Measurements from ENCODE around the gene CASP9. TPM values are rescaled to one million over a fixed set of nuclear protein-coding genes. Genes with fewer than 3 reads are reported as not detected.

CASP9 gene
- total and polyA plus RNA-seq, 2 experiments from 2014 or later: 7.7 to 25.0 TPM

- H2AFZ ChIP-seq: no peak overlapping the region
- TF ChIP-seq, protein P1, sequence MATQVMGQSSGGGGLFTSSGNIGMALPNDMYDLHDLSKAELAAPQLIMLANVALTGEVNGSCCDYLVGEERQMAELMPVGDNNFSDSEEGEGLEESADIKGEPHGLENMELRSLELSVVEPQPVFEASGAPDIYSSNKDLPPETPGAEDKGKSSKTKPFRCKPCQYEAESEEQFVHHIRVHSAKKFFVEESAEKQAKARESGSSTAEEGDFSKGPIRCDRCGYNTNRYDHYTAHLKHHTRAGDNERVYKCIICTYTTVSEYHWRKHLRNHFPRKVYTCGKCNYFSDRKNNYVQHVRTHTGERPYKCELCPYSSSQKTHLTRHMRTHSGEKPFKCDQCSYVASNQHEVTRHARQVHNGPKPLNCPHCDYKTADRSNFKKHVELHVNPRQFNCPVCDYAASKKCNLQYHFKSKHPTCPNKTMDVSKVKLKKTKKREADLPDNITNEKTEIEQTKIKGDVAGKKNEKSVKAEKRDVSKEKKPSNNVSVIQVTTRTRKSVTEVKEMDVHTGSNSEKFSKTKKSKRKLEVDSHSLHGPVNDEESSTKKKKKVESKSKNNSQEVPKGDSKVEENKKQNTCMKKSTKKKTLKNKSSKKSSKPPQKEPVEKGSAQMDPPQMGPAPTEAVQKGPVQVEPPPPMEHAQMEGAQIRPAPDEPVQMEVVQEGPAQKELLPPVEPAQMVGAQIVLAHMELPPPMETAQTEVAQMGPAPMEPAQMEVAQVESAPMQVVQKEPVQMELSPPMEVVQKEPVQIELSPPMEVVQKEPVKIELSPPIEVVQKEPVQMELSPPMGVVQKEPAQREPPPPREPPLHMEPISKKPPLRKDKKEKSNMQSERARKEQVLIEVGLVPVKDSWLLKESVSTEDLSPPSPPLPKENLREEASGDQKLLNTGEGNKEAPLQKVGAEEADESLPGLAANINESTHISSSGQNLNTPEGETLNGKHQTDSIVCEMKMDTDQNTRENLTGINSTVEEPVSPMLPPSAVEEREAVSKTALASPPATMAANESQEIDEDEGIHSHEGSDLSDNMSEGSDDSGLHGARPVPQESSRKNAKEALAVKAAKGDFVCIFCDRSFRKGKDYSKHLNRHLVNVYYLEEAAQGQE (IDR thresholded peaks at IDR 0.05; ENCODE audit: unreplicated experiment): no peak
- TF ChIP-seq, protein P2, sequence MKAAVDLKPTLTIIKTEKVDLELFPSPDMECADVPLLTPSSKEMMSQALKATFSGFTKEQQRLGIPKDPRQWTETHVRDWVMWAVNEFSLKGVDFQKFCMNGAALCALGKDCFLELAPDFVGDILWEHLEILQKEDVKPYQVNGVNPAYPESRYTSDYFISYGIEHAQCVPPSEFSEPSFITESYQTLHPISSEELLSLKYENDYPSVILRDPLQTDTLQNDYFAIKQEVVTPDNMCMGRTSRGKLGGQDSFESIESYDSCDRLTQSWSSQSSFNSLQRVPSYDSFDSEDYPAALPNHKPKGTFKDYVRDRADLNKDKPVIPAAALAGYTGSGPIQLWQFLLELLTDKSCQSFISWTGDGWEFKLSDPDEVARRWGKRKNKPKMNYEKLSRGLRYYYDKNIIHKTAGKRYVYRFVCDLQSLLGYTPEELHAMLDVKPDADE (IDR thresholded peaks at IDR 0.05): no peak
- TF ChIP-seq ZNF331 (CRISPR knock-in tag; IDR thresholded peaks at IDR 0.05; ENCODE audit: low read depth): no peak
- TF ChIP-seq ZNF114 (CRISPR knock-in tag; IDR thresholded peaks at IDR 0.05): no peak
- TF ChIP-seq, protein P3, sequence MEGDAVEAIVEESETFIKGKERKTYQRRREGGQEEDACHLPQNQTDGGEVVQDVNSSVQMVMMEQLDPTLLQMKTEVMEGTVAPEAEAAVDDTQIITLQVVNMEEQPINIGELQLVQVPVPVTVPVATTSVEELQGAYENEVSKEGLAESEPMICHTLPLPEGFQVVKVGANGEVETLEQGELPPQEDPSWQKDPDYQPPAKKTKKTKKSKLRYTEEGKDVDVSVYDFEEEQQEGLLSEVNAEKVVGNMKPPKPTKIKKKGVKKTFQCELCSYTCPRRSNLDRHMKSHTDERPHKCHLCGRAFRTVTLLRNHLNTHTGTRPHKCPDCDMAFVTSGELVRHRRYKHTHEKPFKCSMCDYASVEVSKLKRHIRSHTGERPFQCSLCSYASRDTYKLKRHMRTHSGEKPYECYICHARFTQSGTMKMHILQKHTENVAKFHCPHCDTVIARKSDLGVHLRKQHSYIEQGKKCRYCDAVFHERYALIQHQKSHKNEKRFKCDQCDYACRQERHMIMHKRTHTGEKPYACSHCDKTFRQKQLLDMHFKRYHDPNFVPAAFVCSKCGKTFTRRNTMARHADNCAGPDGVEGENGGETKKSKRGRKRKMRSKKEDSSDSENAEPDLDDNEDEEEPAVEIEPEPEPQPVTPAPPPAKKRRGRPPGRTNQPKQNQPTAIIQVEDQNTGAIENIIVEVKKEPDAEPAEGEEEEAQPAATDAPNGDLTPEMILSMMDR (conservative IDR thresholded peaks at IDR 0.05; ENCODE audit: low read depth in 2 of 2): no peak
- TF ChIP-seq POLR2AphosphoS5 (IDR thresholded peaks at IDR 0.05; ENCODE audit: low read depth): no peak
- no peak for TF ChIP-seq CREB1 (CRISPR knock-in tag; IDR thresholded peaks at IDR 0.05; ENCODE audit: low read depth)
- no peak for TF ChIP-seq EZH2phosphoT487 (IDR thresholded peaks at IDR 0.05; ENCODE audit: unreplicated experiment)
- no peak for TF ChIP-seq EZH2 (IDR thresholded peaks at IDR 0.05; ENCODE audit: low read depth, unreplicated experiment)
- TF ChIP-seq STAT1 (IDR thresholded peaks at IDR 0.05; ENCODE audit: unreplicated experiment): no peak
- no peak for TF ChIP-seq NANOG (IDR thresholded peaks at IDR 0.05; ENCODE audit: borderline replicate concordance)
- TF ChIP-seq ZNF462 (CRISPR knock-in tag; IDR thresholded peaks at IDR 0.05): no peak
- no peak for TF ChIP-seq JUNB (IDR thresholded peaks at IDR 0.05; ENCODE audit: unreplicated experiment)
- Mint-ChIP-seq H3K4me3 (no peak overlapping the region), H3K27me3 (ENCODE audit: insufficient read depth, low read depth, poor library complexity) (peaks cover 13% of the 10 kb centered on the region), H3K27ac (no peak overlapping the region), H3K4me1 (no peaks in the 10 kb centered on the region), H3K9me3 (peaks cover 4% of the 10 kb centered on the region), H3K36me3 (ENCODE audit: low read depth) (no peaks in the 10 kb centered on the region; the same call in 2 of the 3 replicates)
- no peak for ATAC-seq
- no peaks in the 10 kb centered on the region for H3K79me2 ChIP-seq (replicated peaks; ENCODE audit: insufficient read depth)
- H3K9me2 ChIP-seq (ENCODE audit: insufficient read depth): no peaks in the 10 kb centered on the region
- no peaks in the 10 kb centered on the region for H3F3A ChIP-seq (replicated peaks; ENCODE audit: low read depth)
- no peaks in the 10 kb centered on the region for H3K27me3 ChIP-seq (ENCODE audit: insufficient read depth)
- no peaks in the 10 kb centered on the region for H4K20me1 ChIP-seq (replicated peaks; ENCODE audit: insufficient read depth)
- no peak overlapping the region for H3K4me2 ChIP-seq
- H3K4me1 ChIP-seq (ENCODE audit: insufficient read depth): no peaks in the 10 kb centered on the region
- DNase-seq (ENCODE audit: low spot score): no peak
- H3K4me3 ChIP-seq: no peak overlapping the region
- no peak overlapping the region for H3K27ac ChIP-seq (ENCODE audit: low read depth)
- H3K36me3 ChIP-seq (ENCODE audit: insufficient read depth): no peaks in the 10 kb centered on the region
Observed at GRCh38 chr1:15446212-15446611, 77.8 kb downstream of the CASP9 start.
